GM19468 (cell line): ENCODE measurements around the gene PKP4.

Experiments
- ATAC-seq: cut with Tn5 transposase; IDR thresholded peaks from one replicate; pipeline ENCODE4 v1.9.1; 2021; ENCODE audit warnings: mild to moderate bottlenecking, moderate library complexity, moderate number of reproducible peaks; ENCODE audit not compliant: unreplicated experiment; ENCODE audit errors: extremely low read depth

The PKP4 gene

GRCh38 chr2:158728422-158728821, 271.7 kb downstream of the PKP4 start:
- no peak for ATAC-seq

GRCh38 chr2:158729451-158729850, 272.7 kb downstream of the PKP4 start:
- ATAC-seq = no peak

DNA sequence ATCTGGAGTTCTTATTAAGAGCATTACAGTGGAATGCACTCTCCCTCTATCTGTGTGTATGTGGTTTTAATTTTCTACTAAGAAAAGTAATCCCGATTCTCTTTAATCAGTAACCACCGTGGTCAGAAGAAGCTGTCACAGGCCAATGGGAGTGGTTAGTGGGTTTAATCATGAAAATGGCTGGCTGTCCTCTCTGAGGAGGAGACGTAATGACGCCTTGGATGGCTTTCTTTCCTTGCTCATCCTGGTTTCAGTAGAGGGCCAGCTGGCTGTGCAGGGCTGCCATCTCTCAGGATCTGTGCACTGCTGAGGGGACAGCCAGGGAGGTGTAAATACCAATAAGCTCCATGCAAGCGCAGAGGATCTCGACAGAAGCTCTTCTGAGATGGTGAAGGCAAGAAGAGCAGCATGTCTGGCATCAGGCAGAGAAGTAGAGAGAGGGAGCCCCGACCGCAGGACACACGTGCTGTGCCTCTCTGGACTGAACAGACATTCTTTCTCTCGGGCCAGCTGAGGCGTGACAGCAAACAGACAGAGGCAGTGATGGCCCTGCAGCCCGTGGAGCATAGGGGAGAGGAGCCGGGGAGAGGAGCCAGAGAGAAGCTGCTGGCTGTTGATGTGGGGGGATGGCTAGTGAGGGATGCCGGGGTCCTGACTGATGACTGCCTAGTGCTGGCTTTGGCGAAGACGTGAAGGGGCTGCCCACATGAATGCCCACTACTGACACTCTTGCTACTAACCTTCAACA, 273.3 kb downstream of the PKP4 start:
- no peak for ATAC-seq

GRCh38 chr2:158730621-158731140, 273.9 kb downstream of the PKP4 start:
- ATAC-seq = no peak

GRCh38 chr2:158731386-158731785, 274.6 kb downstream of the PKP4 start:
- ATAC-seq = no peak
